Endothelial cell of umbilical vein (primary cell): Measurements from ENCODE around the gene RAC3. TPM values are rescaled to one million over a fixed set of nuclear protein-coding genes. Genes with fewer than 3 reads are reported as not detected.

Source experiments
- BruUV-seq: library from RNA; stranded (reverse); fragments of 400-500 nt; replicated peaks from 2 replicates; lab custom pipeline; 2021; lab: Mats Ljungman, UMichigan
- CTCF ChIA-PET: fragments of 300-600, 350-600 bp; sonication (Branson Sonifier 250); formaldehyde crosslinking; loops from one replicate; lab custom pipeline; 2021; ENCODE audit warnings: antibody characterized with exemption, inconsistent platforms; lab: Charles Lee
- POLR2A ChIA-PET: fragments of 300-600, 350-600 bp; sonication (Branson Sonifier 250); formaldehyde crosslinking; loops from one replicate; lab custom pipeline; 2021; ENCODE audit warnings: antibody characterized with exemption, inconsistent platforms; lab: Charles Lee
- DNase-seq: peaks from one replicate; pipeline ENCODE4 v3.0.0-alpha.2; 2011; ENCODE audit warnings: low read depth, low spot score
- FAIRE-seq: peaks from 2 replicates; lab custom pipeline; 2011; peaks lifted over from hg19 to GRCh38; lab: Jason Lieb, UNC
- H2AFZ ChIP-seq: 2 replicates; pipeline ENCODE4 v1.6.0; 2012; ENCODE audit warnings: low read depth, low read length, control low read depth, inconsistent platforms
- H3K27ac ChIP-seq: 2 replicates; pipeline ENCODE4 v1.5.1; 2011; ENCODE audit warnings: low read depth, mild to moderate bottlenecking, control low read depth, low read length, moderate library complexity; ENCODE audit not compliant: insufficient read depth
- H3K27me3 ChIP-seq, 2 experiments: 2 replicates each; pipeline versions ENCODE4 v1.6.0 to v1.6.1; 2011; ENCODE audit warnings: low read length in 2 of 2, mixed read lengths in 1 of 2; ENCODE audit not compliant: control insufficient read depth in 2 of 2, insufficient read depth in 2 of 2
- H3K36me3 ChIP-seq, 2 experiments: 2 replicates in 1 of 2; 3 replicates in 1 of 2; pipeline ENCODE4 v1.5.1; 2011; ENCODE audit warnings: low read length in 2 of 2, mild to moderate bottlenecking in 1 of 2, moderate library complexity in 1 of 2; ENCODE audit not compliant: control insufficient read depth in 2 of 2, insufficient read depth in 2 of 2; ENCODE audit errors: extremely low read depth in 1 of 2
- H3K4me1 ChIP-seq: 3 replicates; pipeline ENCODE4 v1.5.1; 2011; ENCODE audit warnings: mild to moderate bottlenecking, low read length; ENCODE audit not compliant: control insufficient read depth, insufficient read depth; ENCODE audit errors: extremely low read depth
- H3K4me2 ChIP-seq: 2 replicates; pipeline ENCODE4 v1.6.1; 2011; ENCODE audit warnings: low read length, control low read depth, mixed read lengths; ENCODE audit not compliant: insufficient read depth
- H3K4me3 ChIP-seq, 3 experiments: fragments of 200-600 bp in 1 of 3; sonication (generic), shearing (Covaris generic) in 1 of 3; replicated peaks in 1 of 3; 2 replicates each; pipeline ENCODE4 v1.5.1; 2011 to 2016; ENCODE audit warnings: control low read depth in 3 of 3, low read length in 3 of 3, mild to moderate bottlenecking in 2 of 3, inconsistent platforms in 1 of 3, low read depth in 1 of 3, moderate library complexity in 1 of 3; ENCODE audit not compliant: insufficient read depth in 1 of 3
- H3K79me2 ChIP-seq: 2 replicates; pipeline ENCODE4 v1.6.0; 2012; ENCODE audit warnings: low read length, inconsistent platforms; ENCODE audit not compliant: control insufficient read depth, insufficient read depth
- H3K9ac ChIP-seq: replicated peaks from 2 replicates; pipeline ENCODE3; 2011; ENCODE audit warnings: low read length, control low read depth; ENCODE audit not compliant: insufficient read depth; ENCODE audit errors: extremely low read depth
- H3K9me1 ChIP-seq: replicated peaks from 3 replicates; pipeline ENCODE4 v1.6.0; 2011; ENCODE audit warnings: mild to moderate bottlenecking, low read length; ENCODE audit not compliant: control insufficient read depth, insufficient read depth; ENCODE audit errors: extremely low read depth
- H3K9me3 ChIP-seq: replicated peaks from 2 replicates; pipeline ENCODE4 v1.5.1; 2012; ENCODE audit warnings: low read length, inconsistent platforms; ENCODE audit not compliant: control insufficient read depth, insufficient read depth
- H4K20me1 ChIP-seq: replicated peaks from 2 replicates; pipeline ENCODE3; 2011; ENCODE audit warnings: mild to moderate bottlenecking, low read length; ENCODE audit not compliant: control insufficient read depth, insufficient read depth; ENCODE audit errors: extremely low read depth
- FOS ChIP-seq: IDR thresholded peaks from 2 replicates; pipeline ENCODE4 v1.6.1; 2011; ENCODE audit warnings: mild to moderate bottlenecking, low read length, moderate library complexity, borderline replicate concordance; ENCODE audit not compliant: insufficient read depth
- GATA2 ChIP-seq: IDR thresholded peaks from 2 replicates; pipeline ENCODE4 v1.7.0; 2011; ENCODE audit warnings: low read depth, mild to moderate bottlenecking, moderate library complexity, mixed read lengths, low read length; ENCODE audit not compliant: insufficient read length, insufficient read depth
- MYC ChIP-seq: IDR thresholded peaks from one replicate; pipeline ENCODE4 v1.6.1; 2011; ENCODE audit warnings: mild to moderate bottlenecking, low read depth, low read length
- POLR2A ChIP-seq: IDR thresholded peaks from 2 replicates; pipeline ENCODE4 v1.6.1; 2012; ENCODE audit warnings: low read depth, mild to moderate bottlenecking, control low read depth, low read length
- dilution Hi-C: fragments of 300-500 bp; cut with MboI; formaldehyde crosslinking; loops from one replicate; pipeline ENCODE4 v1.15.0; 2019; ENCODE audit warnings: low sequenced_read_pairs; ENCODE audit not compliant: extremely low pct_ligation_motif_present
- intact Hi-C: fragments of 100-400 bp; cut with micrococcal nuclease; formaldehyde crosslinking; loops from one replicate; pipeline ENCODE4 v1.10.0; 2022
- polyA plus RNA-seq, 4 experiments: library from polyadenylated mRNA; depleted of rRNA in 3 of 4; stranded (reverse) in 3 of 4; unstranded in 1 of 4; fragments of >200 nt; gene quantifications; 2 replicates each; pipeline versions ENCODE4 v1.2.1 to v1.2.3, GENCODE V29; 2011 to 2012; ENCODE audit warnings: missing spikeins in 1 of 4
- total RNA-seq: library from RNA; stranded (reverse); gene quantifications from 2 replicates; pipeline ENCODE4 v1.2.3, GENCODE V29; 2021
- TF ChIP-seq, protein P1 (sequence below), 2 donors: IDR thresholded peaks; 1 replicate in 1 of 2; 2 replicates in 1 of 2; pipeline ENCODE4 v1.5.1; 2011; ENCODE audit warnings: low read length in 2 of 2, mild to moderate bottlenecking in 2 of 2, moderate library complexity in 2 of 2, control low read depth in 1 of 2, inconsistent platforms in 1 of 2, low read depth in 1 of 2; ENCODE audit not compliant: insufficient read depth in 1 of 2; ENCODE audit errors: extremely low read depth in 1 of 2
- TF ChIP-seq, protein P2 (sequence below): IDR thresholded peaks from 2 replicates; pipeline ENCODE4 v1.6.1; 2011; ENCODE audit not compliant: insufficient read depth, insufficient read length

Gene RAC3
- total and polyA plus RNA-seq, 2 donors (not counting 3 experiments of a cell fraction or from before 2014, with no cell fraction given): 34.1 to 56.0 TPM

DNA sequence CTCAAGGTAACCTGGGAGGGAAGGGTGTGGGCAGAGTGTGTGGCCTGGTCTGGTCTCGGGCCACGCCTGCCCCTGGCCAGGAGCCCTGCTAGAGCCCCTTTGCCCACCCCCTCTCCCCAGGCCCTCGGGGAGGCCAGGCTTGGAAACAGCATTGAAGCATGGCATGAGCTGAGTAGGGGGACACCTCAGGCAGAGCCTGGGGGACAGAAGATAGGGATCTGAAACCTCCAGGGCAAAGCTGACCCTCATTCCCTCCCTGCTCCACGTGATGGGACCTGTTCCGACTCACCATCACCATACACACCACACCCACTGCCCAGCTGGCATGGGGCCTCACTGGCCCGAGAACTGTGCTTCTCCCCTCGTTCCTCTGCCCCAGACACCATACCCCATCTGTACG lies 17.6 kb downstream of the RAC3 start:
- Histone ChIP-seq H3K4me1 (peaks cover 11% of the 10 kb centered on the region), H4K20me1 (no peaks in the 10 kb centered on the region), H3K4me3 (no peak overlapping the region), H3K27me3 (no peaks in the 10 kb centered on the region), H2AFZ (no peak overlapping the region), H3K9ac (no peak overlapping the region), H3K9me3 (no peaks in the 10 kb centered on the region), H3K27ac (no peak overlapping the region), H3K79me2 (peaks cover 11% of the 10 kb centered on the region), H3K4me2 (no peak overlapping the region), H3K36me3 (peaks cover 0 to 14% of the 10 kb centered on the region in 2 experiments), H3K9me1 (no peaks in the 10 kb centered on the region)
- DNase-seq (no peak), FAIRE-seq (no peak)
- no peak for TF ChIP-seq POLR2A
- TF ChIP-seq, protein P1, sequence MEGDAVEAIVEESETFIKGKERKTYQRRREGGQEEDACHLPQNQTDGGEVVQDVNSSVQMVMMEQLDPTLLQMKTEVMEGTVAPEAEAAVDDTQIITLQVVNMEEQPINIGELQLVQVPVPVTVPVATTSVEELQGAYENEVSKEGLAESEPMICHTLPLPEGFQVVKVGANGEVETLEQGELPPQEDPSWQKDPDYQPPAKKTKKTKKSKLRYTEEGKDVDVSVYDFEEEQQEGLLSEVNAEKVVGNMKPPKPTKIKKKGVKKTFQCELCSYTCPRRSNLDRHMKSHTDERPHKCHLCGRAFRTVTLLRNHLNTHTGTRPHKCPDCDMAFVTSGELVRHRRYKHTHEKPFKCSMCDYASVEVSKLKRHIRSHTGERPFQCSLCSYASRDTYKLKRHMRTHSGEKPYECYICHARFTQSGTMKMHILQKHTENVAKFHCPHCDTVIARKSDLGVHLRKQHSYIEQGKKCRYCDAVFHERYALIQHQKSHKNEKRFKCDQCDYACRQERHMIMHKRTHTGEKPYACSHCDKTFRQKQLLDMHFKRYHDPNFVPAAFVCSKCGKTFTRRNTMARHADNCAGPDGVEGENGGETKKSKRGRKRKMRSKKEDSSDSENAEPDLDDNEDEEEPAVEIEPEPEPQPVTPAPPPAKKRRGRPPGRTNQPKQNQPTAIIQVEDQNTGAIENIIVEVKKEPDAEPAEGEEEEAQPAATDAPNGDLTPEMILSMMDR (IDR thresholded peaks at IDR 0.05; ENCODE audit: extremely low read depth in 1 of 2, insufficient read depth in 1 of 2, low read depth in 1 of 2, low read length in 2 of 2): no peak
- TF ChIP-seq, protein P2, sequence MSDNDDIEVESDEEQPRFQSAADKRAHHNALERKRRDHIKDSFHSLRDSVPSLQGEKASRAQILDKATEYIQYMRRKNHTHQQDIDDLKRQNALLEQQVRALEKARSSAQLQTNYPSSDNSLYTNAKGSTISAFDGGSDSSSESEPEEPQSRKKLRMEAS: no peak
- TF ChIP-seq FOS: no peak
- TF ChIP-seq MYC: no peak
- TF ChIP-seq GATA2: no peak
- CTCF ChIA-PET: interaction anchor here (1.0 to 3.8 kb wide), 2 partner anchors 11 to 18 kb away, joined by 4 to 18 read pairs; partner anchors contain the start of genes DCXR and RAC3
- BruUV-seq: no TSS peak
- intact Hi-C loops (no loop called here), dilution Hi-C loops (no loop called here)
- POLR2A ChIA-PET: no interaction called here
